ENCODE measurements around the gene TMF1. TPM values are rescaled to one million over a fixed set of nuclear protein-coding genes. Genes with fewer than 3 reads are reported as not detected.

Gene TMF1
- total and polyA plus RNA-seq, 3 donors from 2014 or later: 30.6 to 67.7 (median 37.4) TPM

DNA sequence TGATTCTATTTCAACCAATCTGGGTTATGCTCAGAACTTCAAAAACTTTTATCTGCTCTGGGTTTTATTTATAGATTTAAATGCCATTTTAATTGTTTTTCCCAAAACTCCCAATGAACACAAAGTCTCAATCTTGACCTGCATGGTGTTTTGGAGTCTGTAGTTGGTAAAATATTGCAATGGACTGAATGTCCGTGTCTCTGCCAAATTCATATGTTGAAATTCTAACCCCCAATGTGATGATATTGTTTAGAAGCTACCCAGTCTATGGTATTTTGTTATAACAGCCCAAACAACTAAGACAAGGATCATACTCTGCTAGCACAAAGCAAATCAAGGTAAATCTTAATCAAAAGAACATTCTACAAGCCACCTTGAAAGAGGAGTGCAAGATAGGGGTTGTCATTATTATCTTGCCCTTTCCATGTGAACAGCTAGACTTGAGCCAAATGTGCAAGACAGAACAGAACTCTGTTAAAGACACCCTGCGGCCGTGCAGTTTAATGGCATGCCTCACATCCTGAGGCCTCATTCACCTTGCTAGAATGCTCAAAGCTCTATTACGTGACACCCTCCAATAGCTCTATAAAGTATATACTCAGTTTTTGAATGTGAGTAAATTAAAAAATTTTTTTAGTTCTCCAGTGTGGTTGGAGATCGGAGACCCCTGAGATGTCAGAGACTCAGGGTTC lies 46.2 kb downstream of the TMF1 start:
- intact Hi-C loops (cut with DNase I; ENCODE audit: low total_unique reads): no loop called here
- no peaks in the 10 kb centered on the region for H3K9me3 ChIP-seq
- no peak overlapping the region for H3K4me3 ChIP-seq
- no peak for TF ChIP-seq POLR2A (IDR thresholded peaks at IDR 0.05)
- TF ChIP-seq, protein P1, sequence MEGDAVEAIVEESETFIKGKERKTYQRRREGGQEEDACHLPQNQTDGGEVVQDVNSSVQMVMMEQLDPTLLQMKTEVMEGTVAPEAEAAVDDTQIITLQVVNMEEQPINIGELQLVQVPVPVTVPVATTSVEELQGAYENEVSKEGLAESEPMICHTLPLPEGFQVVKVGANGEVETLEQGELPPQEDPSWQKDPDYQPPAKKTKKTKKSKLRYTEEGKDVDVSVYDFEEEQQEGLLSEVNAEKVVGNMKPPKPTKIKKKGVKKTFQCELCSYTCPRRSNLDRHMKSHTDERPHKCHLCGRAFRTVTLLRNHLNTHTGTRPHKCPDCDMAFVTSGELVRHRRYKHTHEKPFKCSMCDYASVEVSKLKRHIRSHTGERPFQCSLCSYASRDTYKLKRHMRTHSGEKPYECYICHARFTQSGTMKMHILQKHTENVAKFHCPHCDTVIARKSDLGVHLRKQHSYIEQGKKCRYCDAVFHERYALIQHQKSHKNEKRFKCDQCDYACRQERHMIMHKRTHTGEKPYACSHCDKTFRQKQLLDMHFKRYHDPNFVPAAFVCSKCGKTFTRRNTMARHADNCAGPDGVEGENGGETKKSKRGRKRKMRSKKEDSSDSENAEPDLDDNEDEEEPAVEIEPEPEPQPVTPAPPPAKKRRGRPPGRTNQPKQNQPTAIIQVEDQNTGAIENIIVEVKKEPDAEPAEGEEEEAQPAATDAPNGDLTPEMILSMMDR (IDR thresholded peaks at IDR 0.05): no peak
- H3K27me3 ChIP-seq: no peaks in the 10 kb centered on the region
- no peak overlapping the region for H3K27ac ChIP-seq
- DNase-seq: no peak
- no peaks in the 10 kb centered on the region for H3K36me3 ChIP-seq (ENCODE audit: low read depth, missing control alignments)
- peaks cover 5% of the 10 kb centered on the region for H3K4me1 ChIP-seq
- WGBS, 2 donors: 80 to 83% methylated on average over 5 of the region's 5 CpGs

- no peak overlapping the region for H3K4me3 ChIP-seq
- no peaks in the 10 kb centered on the region for H3K27me3 ChIP-seq
- H3K4me1 ChIP-seq: peaks cover 5% of the 10 kb centered on the region
- 73% methylated on average over 6 of the region's 6 CpGs for WGBS, 2 donors
- DNase-seq: no peak
- no peak for TF ChIP-seq POLR2A (IDR thresholded peaks at IDR 0.05)
- TF ChIP-seq, protein P1 (IDR thresholded peaks at IDR 0.05): no peak
- no peak overlapping the region for H3K27ac ChIP-seq
- intact Hi-C loops (cut with DNase I; ENCODE audit: low total_unique reads): no loop called here
- H3K9me3 ChIP-seq: no peaks in the 10 kb centered on the region
- H3K36me3 ChIP-seq (ENCODE audit: low read depth, missing control alignments): no peaks in the 10 kb centered on the region
Measured at GRCh38 chr3:69005071-69005790, 46.9 kb downstream of the TMF1 start.

GRCh38 chr3:69004138-69004537 lies 48.0 kb downstream of the TMF1 start:
- no peak overlapping the region for H3K4me3 ChIP-seq
- H3K27ac ChIP-seq: no peak overlapping the region
- peaks cover 5% of the 10 kb centered on the region for H3K4me1 ChIP-seq
- TF ChIP-seq, protein P1 (IDR thresholded peaks at IDR 0.05): no peak
- no peak for TF ChIP-seq POLR2A (IDR thresholded peaks at IDR 0.05)
- H3K9me3 ChIP-seq: no peaks in the 10 kb centered on the region
- no peak for DNase-seq
- H3K27me3 ChIP-seq: no peaks in the 10 kb centered on the region
- H3K36me3 ChIP-seq (ENCODE audit: low read depth, missing control alignments): no peaks in the 10 kb centered on the region
- intact Hi-C loops (cut with DNase I; ENCODE audit: low total_unique reads): no loop called here
- 92 to 94% methylated on average over 9 of the region's 9 CpGs for WGBS, 2 donors

DNA sequence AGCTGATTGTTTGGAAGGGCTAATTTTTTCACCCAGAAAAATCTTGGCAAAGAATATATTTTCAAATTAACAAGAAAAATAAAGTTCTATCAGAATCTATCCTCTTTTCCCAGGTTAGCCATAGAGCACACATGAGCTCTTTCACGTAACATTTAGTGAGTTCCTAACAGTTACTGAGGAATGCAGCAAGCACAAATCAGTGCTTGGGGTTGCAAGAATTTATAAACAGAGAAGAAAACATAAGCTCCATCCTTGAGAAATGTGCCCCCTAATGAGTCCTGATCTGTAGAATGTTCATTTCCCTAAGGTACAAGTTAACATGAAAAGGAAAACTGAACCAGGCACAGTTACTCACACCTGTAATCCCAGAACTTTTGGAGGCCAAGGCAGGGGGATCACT lies 52.5 kb downstream of the TMF1 start:
- intact Hi-C loops (cut with DNase I; ENCODE audit: low total_unique reads): no loop called here
- no peaks in the 10 kb centered on the region for H3K36me3 ChIP-seq (ENCODE audit: low read depth, missing control alignments)
- 54 to 55% methylated on average over 1 of the region's 1 CpG for WGBS, 2 donors
- no peak for DNase-seq
- H3K4me3 ChIP-seq: no peak overlapping the region
- no peak for TF ChIP-seq POLR2A (IDR thresholded peaks at IDR 0.05)
- TF ChIP-seq, protein P1 (IDR thresholded peaks at IDR 0.05): no peak
- no peaks in the 10 kb centered on the region for H3K9me3 ChIP-seq
- H3K4me1 ChIP-seq: no peaks in the 10 kb centered on the region
- H3K27me3 ChIP-seq: no peaks in the 10 kb centered on the region
- no peak overlapping the region for H3K27ac ChIP-seq

Data from testis (tissue), 3 donors.